Adipocyte (in vitro differentiated cells): ENCODE data around the gene POU2F2.

ENCODE experiments used
- DNase-seq: peaks from one replicate; pipeline ENCODE4 v3.0.0-alpha.2; 2015; ENCODE audit warnings: low read depth
- H3K27me3 ChIP-seq: replicated peaks from 2 replicates; pipeline ENCODE4 v1.7.0; 2013; ENCODE audit warnings: mild to moderate bottlenecking, low read length, moderate library complexity; ENCODE audit not compliant: control insufficient read depth, insufficient read depth
- H3K36me3 ChIP-seq: 2 replicates; pipeline ENCODE4 v1.7.0; 2013; ENCODE audit warnings: low read length, mild to moderate bottlenecking, moderate library complexity; ENCODE audit not compliant: control insufficient read depth, insufficient read depth, severe bottlenecking
- H3K4me1 ChIP-seq: 2 replicates; pipeline ENCODE4 v1.7.0; 2013; ENCODE audit warnings: mild to moderate bottlenecking, low read length, moderate library complexity; ENCODE audit not compliant: control insufficient read depth, insufficient read depth
- H3K4me3 ChIP-seq: 2 replicates; pipeline ENCODE4 v1.7.0; 2013; ENCODE audit warnings: mild to moderate bottlenecking, low read length, moderate library complexity
- H3K9ac ChIP-seq: 2 replicates; pipeline ENCODE4 v1.7.0; 2013; ENCODE audit warnings: mild to moderate bottlenecking, low read length, moderate library complexity
- H3K9me3 ChIP-seq: 2 replicates; pipeline ENCODE4 v1.7.0; 2013; ENCODE audit warnings: mild to moderate bottlenecking, low read length, moderate library complexity; ENCODE audit not compliant: control insufficient read depth

Gene POU2F2

DNA sequence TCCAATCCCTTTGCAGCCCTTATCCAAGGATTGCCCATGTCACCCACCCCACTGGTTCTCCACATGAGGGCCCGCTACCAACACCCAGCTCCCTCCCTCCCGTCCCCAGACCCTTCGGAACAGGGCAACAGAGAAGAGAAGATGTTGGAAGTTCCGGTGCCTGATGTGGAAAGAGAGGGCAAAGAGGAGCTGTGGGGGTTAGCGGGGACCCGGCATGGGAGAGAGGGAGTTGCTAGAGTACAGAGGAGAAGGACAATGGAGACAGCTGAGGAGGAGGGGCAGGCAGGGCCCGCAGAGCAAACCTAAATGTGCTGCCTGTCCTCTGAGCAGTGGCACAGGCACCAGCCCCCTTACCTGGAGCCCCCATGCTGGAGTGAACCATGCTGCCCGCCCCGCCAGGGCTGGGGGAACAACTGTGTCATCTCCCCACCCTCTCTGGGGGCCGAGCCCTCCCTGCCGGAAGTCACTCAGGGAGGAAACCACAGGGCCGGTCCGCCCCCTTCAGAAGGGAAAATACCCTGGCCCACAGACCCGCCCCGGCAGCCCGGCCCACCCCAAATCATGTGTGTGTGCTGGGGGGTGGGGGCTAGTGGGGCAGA lies at the start of gene POU2F2:
Gene POU2F2, minus strand, starts transcription at position 417 of the 599 bp plus-strand sequence. Its CDS starts 35 bp downstream, at position 382.
- H3K4me1 ChIP-seq = peaks cover 23% of the 10 kb centered on the region
- H3K9me3 ChIP-seq = no peaks in the 10 kb centered on the region
- peak within 1 kb of the TSS; percentile 62 for H3K4me3 ChIP-seq
- DNase-seq = peak; percentile 38
- no peaks in the 10 kb centered on the region for H3K27me3 ChIP-seq
- no peaks in the 10 kb centered on the region for H3K36me3 ChIP-seq
- H3K9ac ChIP-seq = no peak within 1 kb of the TSS

DNA sequence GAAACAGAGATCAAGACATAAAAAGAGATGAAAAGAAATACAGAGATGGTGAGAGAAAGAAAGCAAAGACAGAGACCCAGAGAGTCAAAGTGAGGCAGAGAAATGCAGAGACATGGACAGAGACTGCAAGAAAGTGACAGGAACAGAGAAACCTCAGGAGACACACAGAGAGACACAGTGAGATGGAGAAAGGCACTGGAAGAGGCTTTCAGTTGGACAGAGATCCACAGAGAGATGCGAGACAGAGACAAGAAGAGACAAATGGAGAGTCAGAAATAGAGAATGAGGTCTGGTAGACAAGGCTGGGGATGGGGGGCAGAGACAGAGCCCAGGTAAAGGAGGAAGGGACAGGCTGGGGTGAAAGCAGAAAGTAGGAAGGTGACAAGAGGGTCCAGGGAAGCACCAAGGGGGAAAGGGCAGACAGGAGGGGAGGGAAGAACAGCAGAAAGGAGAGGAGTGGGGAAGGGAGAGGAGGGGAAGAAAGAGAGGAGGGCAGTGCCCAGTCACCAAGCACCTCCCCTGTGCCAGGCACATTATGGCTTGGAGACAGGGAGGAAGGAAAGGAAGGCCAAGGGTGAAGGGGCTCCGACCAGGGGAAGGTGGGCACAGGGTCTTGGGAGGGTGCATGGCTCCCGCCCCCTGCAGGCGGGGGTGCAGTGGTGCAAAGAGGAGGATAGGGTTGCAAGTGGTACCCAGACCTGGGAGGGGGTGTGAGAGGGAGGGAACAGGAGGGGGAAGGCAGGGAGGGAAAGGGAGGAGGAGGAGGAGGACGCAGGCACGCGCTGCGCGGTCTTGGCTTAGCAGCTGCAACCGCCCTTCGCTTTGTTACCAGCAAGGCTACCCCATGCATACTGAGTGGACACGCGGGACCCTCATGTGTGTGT lies 46.8 kb upstream of the POU2F2 start:
- H3K4me1 ChIP-seq = peaks cover 8% of the 10 kb centered on the region
- H3K9ac ChIP-seq = no peak overlapping the region
- H3K4me3 ChIP-seq = no peak overlapping the region
- peaks cover 63% of the 10 kb centered on the region for H3K27me3 ChIP-seq
- peak; percentile 12 for DNase-seq
- H3K9me3 ChIP-seq = no peaks in the 10 kb centered on the region
- no peaks in the 10 kb centered on the region for H3K36me3 ChIP-seq

DNA sequence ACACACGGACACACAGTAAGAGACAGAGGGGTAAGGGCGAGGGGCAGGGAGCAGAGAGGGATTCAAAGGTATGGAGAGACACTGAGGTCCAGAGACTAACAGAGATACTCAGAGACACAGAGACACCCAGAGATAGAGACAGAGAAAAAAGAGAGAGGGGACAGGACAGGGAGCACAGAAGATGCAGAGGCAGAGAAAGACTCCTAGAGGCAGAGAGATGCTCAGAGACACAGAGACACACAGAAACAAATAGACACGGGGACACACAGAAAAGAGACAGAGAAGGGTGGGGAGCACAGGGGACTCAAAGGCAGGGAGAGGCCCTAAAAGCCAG lies 45.4 kb upstream of the POU2F2 start:
- Histone ChIP-seq H3K27me3 (peaks cover 72% of the 10 kb centered on the region), H3K4me3 (no peak overlapping the region), H3K9ac (no peak overlapping the region), H3K9me3 (no peaks in the 10 kb centered on the region), H3K36me3 (no peaks in the 10 kb centered on the region), H3K4me1 (peaks cover 8% of the 10 kb centered on the region)
- no peak for DNase-seq

DNA sequence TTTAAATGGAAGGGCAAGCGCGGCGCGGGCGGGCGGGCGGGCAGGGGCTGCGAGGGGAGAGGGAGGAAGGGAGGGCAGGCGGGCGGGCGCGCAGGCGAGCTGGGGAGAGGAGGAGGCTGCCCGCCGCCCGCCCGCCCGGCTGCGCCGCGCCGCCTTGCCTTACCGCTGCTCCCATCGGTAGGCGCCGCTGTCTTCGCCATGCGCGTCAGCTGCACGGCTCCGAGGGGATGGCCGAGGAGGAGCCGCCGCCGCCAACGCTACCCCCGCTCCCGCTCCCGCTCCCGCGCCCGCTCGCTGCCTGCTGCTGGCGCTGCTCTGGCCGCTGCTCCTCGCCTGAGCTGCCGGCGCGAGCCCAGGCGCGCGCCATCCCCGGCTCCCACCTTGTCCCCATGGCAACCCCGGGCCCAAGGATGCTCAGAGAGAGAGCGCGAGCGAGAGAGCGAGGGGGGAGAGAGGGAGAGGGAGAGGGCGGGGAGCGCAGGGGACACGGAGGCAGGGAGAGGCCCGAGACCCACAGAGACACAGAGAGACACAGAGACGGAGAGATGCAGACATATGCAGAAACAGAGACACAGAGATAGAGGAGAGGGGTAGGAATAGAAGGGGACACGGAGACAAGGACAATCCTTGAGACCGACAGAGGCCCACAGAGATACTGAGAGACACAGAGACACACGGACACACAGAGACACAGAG lies 44.9 kb upstream of the POU2F2 start:
- Histone ChIP-seq H3K9ac (no peak overlapping the region), H3K4me3 (no peak overlapping the region), H3K36me3 (no peaks in the 10 kb centered on the region), H3K9me3 (no peaks in the 10 kb centered on the region), H3K4me1 (peaks cover 8% of the 10 kb centered on the region), H3K27me3 (peaks cover 71% of the 10 kb centered on the region)
- DNase-seq = peak; percentile 92

DNA sequence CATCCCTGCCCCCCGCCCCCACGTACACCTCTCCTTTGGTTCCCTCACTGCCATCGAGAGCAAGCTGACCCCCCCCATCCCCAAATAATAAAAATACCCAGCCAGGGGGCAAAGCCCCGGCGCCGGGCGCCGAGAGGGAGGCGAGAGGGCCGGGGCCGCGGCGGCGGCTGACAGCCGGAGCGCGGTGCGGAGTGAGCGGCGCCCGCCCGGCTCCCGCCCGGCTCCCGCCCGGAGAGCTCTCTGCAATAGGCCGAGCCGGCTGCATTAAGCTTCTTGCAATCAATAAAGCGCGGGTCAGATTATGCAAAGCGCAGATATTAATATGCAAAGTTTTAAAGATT lies 44.4 kb upstream of the POU2F2 start:
- Histone ChIP-seq H3K9me3 (no peaks in the 10 kb centered on the region), H3K4me1 (peaks cover 8% of the 10 kb centered on the region), H3K4me3 (peak overlapping the region; percentile 73), H3K9ac (no peak overlapping the region), H3K36me3 (no peaks in the 10 kb centered on the region), H3K27me3 (peaks cover 69% of the 10 kb centered on the region)
- peak; percentile 76 for DNase-seq

DNA sequence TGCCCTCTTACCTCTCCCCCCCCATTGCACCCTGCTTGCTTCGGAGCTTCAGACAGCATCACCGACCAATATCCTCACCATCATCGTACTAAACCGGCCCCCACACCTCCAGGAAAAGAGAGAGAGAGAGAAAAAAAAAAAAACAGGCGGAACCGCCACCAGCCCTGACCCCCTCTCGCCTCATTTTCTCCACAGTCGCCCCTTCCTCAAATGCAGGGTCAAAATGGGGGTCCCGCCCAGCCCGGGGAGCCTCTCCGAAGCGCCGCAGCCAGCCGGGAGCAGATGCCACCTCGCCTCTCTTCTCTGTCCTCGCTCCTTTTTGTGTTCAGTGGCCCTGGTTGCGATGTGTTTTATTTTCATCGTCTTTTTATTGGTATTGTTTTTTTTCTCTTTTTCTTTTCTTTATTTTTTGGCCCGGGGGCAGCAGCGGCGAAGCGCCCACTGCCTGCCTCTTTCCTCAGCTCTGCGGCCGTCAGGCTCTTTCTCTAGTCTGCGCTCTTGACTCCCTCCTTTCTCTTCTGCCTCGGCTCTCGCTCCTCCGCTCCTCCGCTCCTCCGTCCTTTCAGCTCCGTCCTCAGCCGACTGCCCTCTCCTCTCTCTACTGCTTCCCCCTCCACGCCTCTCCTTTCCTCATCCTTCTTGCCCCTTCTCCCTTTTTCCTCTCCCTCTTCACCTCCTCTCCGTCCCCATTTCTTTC lies 43.9 kb upstream of the POU2F2 start:
- Histone ChIP-seq H3K4me1 (peaks cover 8% of the 10 kb centered on the region), H3K9me3 (no peaks in the 10 kb centered on the region), H3K9ac (no peak overlapping the region), H3K27me3 (peaks cover 68% of the 10 kb centered on the region), H3K36me3 (no peaks in the 10 kb centered on the region), H3K4me3 (peak overlapping the region; percentile 73)
- DNase-seq = peak; percentile 72

DNA sequence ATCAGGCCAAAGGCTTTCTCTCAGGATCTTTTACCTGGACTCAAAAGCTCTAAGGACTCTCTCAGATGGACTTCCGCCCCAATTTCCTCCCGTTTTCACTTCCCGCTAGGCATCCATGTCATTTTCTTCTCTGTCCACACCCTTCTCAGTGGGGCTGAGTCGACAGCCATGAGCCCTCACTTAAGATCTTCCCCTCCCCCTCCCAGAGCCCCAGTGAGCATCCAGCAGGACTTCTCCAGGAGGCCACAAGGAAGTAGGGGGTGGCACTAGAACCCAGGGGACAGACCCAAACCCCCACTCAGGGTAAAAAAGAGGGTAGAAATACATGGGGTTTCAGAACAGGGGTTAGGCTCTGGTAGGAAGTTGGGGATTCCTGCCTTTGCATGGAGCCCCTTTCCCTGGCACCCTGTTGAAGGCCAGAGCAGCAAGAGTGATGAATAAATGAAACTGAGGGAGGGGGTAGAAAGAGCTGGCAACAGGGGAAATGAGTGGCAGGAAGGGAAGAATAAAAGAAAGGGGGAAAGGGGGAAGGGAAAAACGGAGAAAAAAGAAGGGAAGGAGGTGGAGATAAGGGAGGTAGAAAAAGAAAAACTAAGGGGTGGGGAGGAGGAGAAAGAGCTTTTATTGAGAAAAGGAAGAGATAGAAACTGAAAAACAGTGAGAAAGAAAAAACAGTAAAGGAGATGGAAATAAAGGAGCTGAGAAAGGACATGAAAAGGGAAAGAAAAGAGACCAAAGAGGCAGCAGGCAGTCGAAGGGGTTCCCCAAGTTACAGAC lies 42.9 kb upstream of the POU2F2 start:
- Histone ChIP-seq H3K4me1 (peaks cover 8% of the 10 kb centered on the region), H3K36me3 (no peaks in the 10 kb centered on the region), H3K27me3 (peaks cover 66% of the 10 kb centered on the region), H3K9me3 (no peaks in the 10 kb centered on the region), H3K9ac (no peak overlapping the region), H3K4me3 (no peak overlapping the region)
- DNase-seq = no peak

DNA sequence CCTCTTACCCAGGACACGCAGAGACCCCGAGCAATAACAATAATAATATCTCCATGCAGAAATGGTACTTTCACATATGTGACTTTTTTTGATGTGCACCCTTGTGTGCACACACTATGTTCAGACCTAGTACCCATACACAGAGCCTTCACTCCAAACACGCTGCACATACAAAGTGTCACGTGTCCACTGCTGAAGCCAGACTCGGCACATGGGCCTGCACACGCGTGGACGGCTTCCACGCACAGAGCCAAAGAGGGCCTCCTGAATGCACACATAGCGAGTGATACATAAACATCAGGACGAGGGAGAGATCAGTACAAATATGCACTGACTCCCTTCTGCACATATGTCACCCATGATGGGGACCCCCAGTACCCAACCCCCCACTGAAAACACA lies 41.9 kb upstream of the POU2F2 start:
- H3K36me3 ChIP-seq = no peaks in the 10 kb centered on the region
- DNase-seq = no peak
- no peaks in the 10 kb centered on the region for H3K9me3 ChIP-seq
- no peak overlapping the region for H3K9ac ChIP-seq
- H3K4me3 ChIP-seq = no peak overlapping the region
- H3K4me1 ChIP-seq = peaks cover 8% of the 10 kb centered on the region
- H3K27me3 ChIP-seq = peaks cover 64% of the 10 kb centered on the region

DNA sequence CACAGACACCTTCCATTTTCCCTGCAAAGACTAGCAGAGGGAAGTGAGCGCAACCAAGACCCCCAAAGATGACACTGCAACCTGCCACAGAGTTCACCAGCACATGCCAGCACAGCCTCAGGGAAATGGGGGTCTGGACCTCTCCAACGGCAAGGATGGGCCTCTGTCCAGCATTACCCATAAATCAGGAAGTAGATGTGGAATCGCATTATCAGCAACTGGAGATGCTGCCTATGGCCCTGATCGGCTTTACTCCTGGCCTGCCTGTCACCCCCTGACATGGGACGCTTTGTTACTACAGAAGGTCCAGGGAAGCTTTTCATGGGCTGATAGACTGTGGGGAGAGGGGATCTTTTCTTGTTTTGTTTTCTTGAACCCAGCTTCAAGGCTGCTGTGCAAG lies 41.4 kb upstream of the POU2F2 start:
- no peaks in the 10 kb centered on the region for H3K9me3 ChIP-seq
- no peak overlapping the region for H3K4me3 ChIP-seq
- no peaks in the 10 kb centered on the region for H3K36me3 ChIP-seq
- H3K4me1 ChIP-seq = peaks cover 8% of the 10 kb centered on the region
- no peak overlapping the region for H3K9ac ChIP-seq
- no peak for DNase-seq
- peaks cover 63% of the 10 kb centered on the region for H3K27me3 ChIP-seq

DNA sequence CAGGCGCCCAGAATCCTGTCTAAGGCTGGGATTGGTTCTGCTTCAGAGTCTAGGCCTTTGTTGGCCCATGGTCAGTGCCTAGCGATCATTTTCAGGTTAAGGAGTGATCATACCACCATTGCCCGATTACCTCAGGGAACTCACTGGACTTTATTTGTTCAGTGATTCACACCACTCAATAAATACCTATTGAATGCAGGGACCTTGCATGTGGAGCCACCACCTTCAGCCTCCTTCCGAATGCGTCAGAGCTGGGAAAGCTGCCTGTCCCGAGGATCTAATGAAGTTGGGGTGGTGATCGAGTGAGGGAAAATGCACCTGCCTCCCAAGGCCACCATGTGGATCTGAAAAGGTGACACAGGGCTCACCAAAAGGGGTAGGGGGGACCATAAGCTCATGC lies 40.0 kb upstream of the POU2F2 start:
- no peaks in the 10 kb centered on the region for H3K36me3 ChIP-seq
- peaks cover 8% of the 10 kb centered on the region for H3K4me1 ChIP-seq
- no peak overlapping the region for H3K4me3 ChIP-seq
- no peak overlapping the region for H3K9ac ChIP-seq
- no peaks in the 10 kb centered on the region for H3K9me3 ChIP-seq
- H3K27me3 ChIP-seq = peaks cover 63% of the 10 kb centered on the region
- no peak for DNase-seq
